H1 (cell line): ENCODE results near the gene ARID3B. TPM values are rescaled to one million over a fixed set of nuclear protein-coding genes. Genes with fewer than 3 reads are reported as not detected.
A peak's percentile ranks its signal among the peaks of the same experiment; 100 is the strongest.

Source experiments
- BCL11A ChIP-seq, 2 experiments: IDR thresholded peaks; one replicate each; pipeline ENCODE4 v1.6.1; 2011; ENCODE audit warnings: low read depth in 2 of 2, low read length in 2 of 2, mild to moderate bottlenecking in 2 of 2
- BRCA1 ChIP-seq: IDR thresholded peaks from 2 replicates; pipeline ENCODE4 v1.6.1; 2012; ENCODE audit warnings: low read depth, low read length, improper control_type of control experiment
- CHD1 ChIP-seq: IDR thresholded peaks from 2 replicates; pipeline ENCODE4 v1.6.1; 2012; ENCODE audit warnings: low read depth, low read length, improper control_type of control experiment
- GABPA ChIP-seq: IDR thresholded peaks from 2 replicates; pipeline ENCODE4 v1.6.1; 2011; ENCODE audit warnings: mild to moderate bottlenecking, low read length, moderate library complexity, borderline replicate concordance; ENCODE audit not compliant: insufficient read depth
- JUN ChIP-seq: IDR thresholded peaks from 2 replicates; pipeline ENCODE4 v1.6.1; 2011; ENCODE audit warnings: low read depth, mild to moderate bottlenecking, improper control_type of control experiment, low read length
- MAFK ChIP-seq: IDR thresholded peaks from 2 replicates; pipeline ENCODE4 v1.6.1; 2012; ENCODE audit warnings: low read depth, mild to moderate bottlenecking, improper control_type of control experiment, low read length
- NANOG ChIP-seq: IDR thresholded peaks from 2 replicates; pipeline ENCODE4 v1.6.1; 2011; ENCODE audit warnings: low read length, low read depth, mild to moderate bottlenecking, inconsistent platforms; ENCODE audit not compliant: insufficient read depth, poor library complexity, severe bottlenecking
- RBBP5 ChIP-seq: IDR thresholded peaks from 2 replicates; pipeline ENCODE4 v1.7.1; 2012; ENCODE audit warnings: low read depth, mild to moderate bottlenecking, inconsistent platforms, low read length, moderate library complexity, borderline replicate concordance
- TAF1 ChIP-seq: IDR thresholded peaks from 2 replicates; pipeline ENCODE4 v1.6.1; 2011; ENCODE audit warnings: mild to moderate bottlenecking, low read depth, low read length
- ZNF274 ChIP-seq: IDR thresholded peaks from 2 replicates; pipeline ENCODE4 v1.7.0; 2012; ENCODE audit warnings: low read length, borderline replicate concordance; ENCODE audit errors: extremely low read depth
- polyA plus RNA-seq, 7 experiments: library from polyadenylated mRNA; depleted of rRNA in 3 of 7; stranded (reverse) in 5 of 7; unstranded in 2 of 7; fragments of >200 nt in 5 of 7; fragments of 200-250 nt in 2 of 7; gene quantifications; 1 replicate in 5 of 7; 2 replicates in 1 of 7; 4 replicates in 1 of 7; pipeline versions ENCODE4 v1.2.1 to v1.2.3, GENCODE V29; 2011 to 2013; ENCODE audit warnings: missing spikeins in 2 of 7, mixed read lengths in 2 of 7
- total RNA-seq: library from RNA; stranded (reverse); fragmentation: NEBNext Ultra II Directional; extraction: Animal tissue kit (Norgen Biotek cat#: 25700); gene quantifications from 2 replicates; pipeline ENCODE4 v1.2.1, GENCODE V29; 2021
- TF ChIP-seq, protein P1 (sequence below): fragments of 300-600 bp; sonication (generic); IDR thresholded peaks from 2 replicates; pipeline ENCODE4 v1.7.1; 2012; ENCODE audit warnings: low read length, moderate library complexity, mild to moderate bottlenecking, inconsistent platforms; ENCODE audit not compliant: insufficient replicate concordance

Gene ARID3B
- total and polyA plus RNA-seq, 2 of the 8 experiments (the other 6 are each of a cell fraction or from before 2014, with no cell fraction given): 81.0 to 115 TPM

DNA sequence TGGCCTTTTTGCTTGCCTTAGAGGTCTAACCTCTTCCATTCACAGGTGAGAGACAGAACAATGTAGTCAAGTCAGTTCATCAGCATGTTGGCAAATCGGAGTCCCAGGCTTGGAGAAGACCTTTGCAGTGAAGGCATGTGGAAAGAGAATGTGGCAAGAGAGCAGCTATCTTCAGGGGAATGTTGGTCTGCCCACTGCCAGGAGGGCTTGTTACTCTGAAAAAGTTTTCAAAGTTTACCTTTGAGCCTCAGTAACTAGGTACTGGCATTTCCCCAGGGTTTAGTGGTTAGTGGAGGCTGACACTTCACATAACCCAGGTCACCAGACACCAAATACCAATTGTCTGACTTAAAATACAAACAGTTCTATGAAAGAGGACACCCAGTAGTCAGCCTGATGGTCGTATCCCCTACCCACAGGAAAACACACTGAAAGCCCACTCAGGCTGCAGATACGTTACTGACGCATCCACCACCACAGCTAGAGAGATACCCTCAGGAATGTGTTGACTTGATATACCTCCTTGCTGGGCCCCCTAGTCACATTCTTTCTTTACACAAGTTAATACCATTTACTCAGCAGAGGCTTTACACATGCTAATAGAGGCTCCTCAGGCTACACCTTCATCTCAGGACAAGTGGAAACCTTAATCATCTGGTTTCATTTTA, 9.7 kb upstream of the ARID3B start (continued):
- TF ChIP-seq, protein P1, sequence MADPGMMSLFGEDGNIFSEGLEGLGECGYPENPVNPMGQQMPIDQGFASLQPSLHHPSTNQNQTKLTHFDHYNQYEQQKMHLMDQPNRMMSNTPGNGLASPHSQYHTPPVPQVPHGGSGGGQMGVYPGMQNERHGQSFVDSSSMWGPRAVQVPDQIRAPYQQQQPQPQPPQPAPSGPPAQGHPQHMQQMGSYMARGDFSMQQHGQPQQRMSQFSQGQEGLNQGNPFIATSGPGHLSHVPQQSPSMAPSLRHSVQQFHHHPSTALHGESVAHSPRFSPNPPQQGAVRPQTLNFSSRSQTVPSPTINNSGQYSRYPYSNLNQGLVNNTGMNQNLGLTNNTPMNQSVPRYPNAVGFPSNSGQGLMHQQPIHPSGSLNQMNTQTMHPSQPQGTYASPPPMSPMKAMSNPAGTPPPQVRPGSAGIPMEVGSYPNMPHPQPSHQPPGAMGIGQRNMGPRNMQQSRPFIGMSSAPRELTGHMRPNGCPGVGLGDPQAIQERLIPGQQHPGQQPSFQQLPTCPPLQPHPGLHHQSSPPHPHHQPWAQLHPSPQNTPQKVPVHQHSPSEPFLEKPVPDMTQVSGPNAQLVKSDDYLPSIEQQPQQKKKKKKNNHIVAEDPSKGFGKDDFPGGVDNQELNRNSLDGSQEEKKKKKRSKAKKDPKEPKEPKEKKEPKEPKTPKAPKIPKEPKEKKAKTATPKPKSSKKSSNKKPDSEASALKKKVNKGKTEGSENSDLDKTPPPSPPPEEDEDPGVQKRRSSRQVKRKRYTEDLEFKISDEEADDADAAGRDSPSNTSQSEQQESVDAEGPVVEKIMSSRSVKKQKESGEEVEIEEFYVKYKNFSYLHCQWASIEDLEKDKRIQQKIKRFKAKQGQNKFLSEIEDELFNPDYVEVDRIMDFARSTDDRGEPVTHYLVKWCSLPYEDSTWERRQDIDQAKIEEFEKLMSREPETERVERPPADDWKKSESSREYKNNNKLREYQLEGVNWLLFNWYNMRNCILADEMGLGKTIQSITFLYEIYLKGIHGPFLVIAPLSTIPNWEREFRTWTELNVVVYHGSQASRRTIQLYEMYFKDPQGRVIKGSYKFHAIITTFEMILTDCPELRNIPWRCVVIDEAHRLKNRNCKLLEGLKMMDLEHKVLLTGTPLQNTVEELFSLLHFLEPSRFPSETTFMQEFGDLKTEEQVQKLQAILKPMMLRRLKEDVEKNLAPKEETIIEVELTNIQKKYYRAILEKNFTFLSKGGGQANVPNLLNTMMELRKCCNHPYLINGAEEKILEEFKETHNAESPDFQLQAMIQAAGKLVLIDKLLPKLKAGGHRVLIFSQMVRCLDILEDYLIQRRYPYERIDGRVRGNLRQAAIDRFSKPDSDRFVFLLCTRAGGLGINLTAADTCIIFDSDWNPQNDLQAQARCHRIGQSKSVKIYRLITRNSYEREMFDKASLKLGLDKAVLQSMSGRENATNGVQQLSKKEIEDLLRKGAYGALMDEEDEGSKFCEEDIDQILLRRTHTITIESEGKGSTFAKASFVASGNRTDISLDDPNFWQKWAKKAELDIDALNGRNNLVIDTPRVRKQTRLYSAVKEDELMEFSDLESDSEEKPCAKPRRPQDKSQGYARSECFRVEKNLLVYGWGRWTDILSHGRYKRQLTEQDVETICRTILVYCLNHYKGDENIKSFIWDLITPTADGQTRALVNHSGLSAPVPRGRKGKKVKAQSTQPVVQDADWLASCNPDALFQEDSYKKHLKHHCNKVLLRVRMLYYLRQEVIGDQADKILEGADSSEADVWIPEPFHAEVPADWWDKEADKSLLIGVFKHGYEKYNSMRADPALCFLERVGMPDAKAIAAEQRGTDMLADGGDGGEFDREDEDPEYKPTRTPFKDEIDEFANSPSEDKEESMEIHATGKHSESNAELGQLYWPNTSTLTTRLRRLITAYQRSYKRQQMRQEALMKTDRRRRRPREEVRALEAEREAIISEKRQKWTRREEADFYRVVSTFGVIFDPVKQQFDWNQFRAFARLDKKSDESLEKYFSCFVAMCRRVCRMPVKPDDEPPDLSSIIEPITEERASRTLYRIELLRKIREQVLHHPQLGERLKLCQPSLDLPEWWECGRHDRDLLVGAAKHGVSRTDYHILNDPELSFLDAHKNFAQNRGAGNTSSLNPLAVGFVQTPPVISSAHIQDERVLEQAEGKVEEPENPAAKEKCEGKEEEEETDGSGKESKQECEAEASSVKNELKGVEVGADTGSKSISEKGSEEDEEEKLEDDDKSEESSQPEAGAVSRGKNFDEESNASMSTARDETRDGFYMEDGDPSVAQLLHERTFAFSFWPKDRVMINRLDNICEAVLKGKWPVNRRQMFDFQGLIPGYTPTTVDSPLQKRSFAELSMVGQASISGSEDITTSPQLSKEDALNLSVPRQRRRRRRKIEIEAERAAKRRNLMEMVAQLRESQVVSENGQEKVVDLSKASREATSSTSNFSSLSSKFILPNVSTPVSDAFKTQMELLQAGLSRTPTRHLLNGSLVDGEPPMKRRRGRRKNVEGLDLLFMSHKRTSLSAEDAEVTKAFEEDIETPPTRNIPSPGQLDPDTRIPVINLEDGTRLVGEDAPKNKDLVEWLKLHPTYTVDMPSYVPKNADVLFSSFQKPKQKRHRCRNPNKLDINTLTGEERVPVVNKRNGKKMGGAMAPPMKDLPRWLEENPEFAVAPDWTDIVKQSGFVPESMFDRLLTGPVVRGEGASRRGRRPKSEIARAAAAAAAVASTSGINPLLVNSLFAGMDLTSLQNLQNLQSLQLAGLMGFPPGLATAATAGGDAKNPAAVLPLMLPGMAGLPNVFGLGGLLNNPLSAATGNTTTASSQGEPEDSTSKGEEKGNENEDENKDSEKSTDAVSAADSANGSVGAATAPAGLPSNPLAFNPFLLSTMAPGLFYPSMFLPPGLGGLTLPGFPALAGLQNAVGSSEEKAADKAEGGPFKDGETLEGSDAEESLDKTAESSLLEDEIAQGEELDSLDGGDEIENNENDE: peak; percentile 16
- TF ChIP-seq MAFK: no peak
- TF ChIP-seq RBBP5: no peak
- TF ChIP-seq BCL11A (IDR thresholded peaks at IDR 0.05; ENCODE audit: low read depth in 2 of 2, low read length in 2 of 2): peak; percentile 24 to 56
- no peak for TF ChIP-seq JUN
- TF ChIP-seq BRCA1: no peak
- TF ChIP-seq TAF1: peak; percentile 93
- no peak for TF ChIP-seq GABPA
- no peak for TF ChIP-seq NANOG
- no peak for TF ChIP-seq CHD1
- no peak for TF ChIP-seq ZNF274
